ENCODE results near the gene ECSCR. TPM values are rescaled to one million over a fixed set of nuclear protein-coding genes. Genes with fewer than 3 reads are reported as not detected.
"Not testable (repeated sequence)": the region's sequence is repeated elsewhere in the genome, so short reads cannot be mapped to it uniquely, and the experiment has no call there.

ECSCR gene
- total and polyA plus RNA-seq, 2 donors (not counting 3 experiments of a cell fraction or from before 2014, with no cell fraction given), result 365 to 1,085 TPM

- H3K36me3 ChIP-seq (ENCODE audit: control insufficient read depth in 2 of 2, extremely low read depth in 1 of 2, insufficient read depth in 2 of 2, low read length in 2 of 2); H3K4me1 ChIP-seq (ENCODE audit: control insufficient read depth, extremely low read depth, insufficient read depth, low read length); H3K9ac ChIP-seq (replicated peaks; ENCODE audit: extremely low read depth, insufficient read depth, low read length); H3K4me2 ChIP-seq (ENCODE audit: insufficient read depth, low read length); H3K9me3 ChIP-seq (replicated peaks; ENCODE audit: control insufficient read depth, insufficient read depth, low read length); H4K20me1 ChIP-seq (replicated peaks; ENCODE audit: control insufficient read depth, extremely low read depth, insufficient read depth, low read length); POLR2A ChIA-PET; H3K79me2 ChIP-seq (ENCODE audit: control insufficient read depth, insufficient read depth, low read length); H3K4me3 ChIP-seq (replicated peaks in 1 of 3; ENCODE audit: insufficient read depth in 1 of 3, low read depth in 1 of 3, low read length in 3 of 3); H3K27me3 ChIP-seq (ENCODE audit: control insufficient read depth in 2 of 2, insufficient read depth in 2 of 2, low read length in 2 of 2); H3K27ac ChIP-seq (ENCODE audit: insufficient read depth, low read depth, low read length); intact Hi-C loops (cut with micrococcal nuclease); FAIRE-seq; H2AFZ ChIP-seq (ENCODE audit: low read depth, low read length); BruUV-seq (replicated peaks); H3K9me1 ChIP-seq (replicated peaks; ENCODE audit: control insufficient read depth, extremely low read depth, insufficient read depth, low read length); dilution Hi-C loops (cut with MboI; ENCODE audit: extremely low pct_ligation_motif_present, low sequenced_read_pairs); DNase-seq (ENCODE audit: low read depth, low spot score): not testable (repeated sequence)
- CTCF ChIA-PET, result interaction anchor here (0.6 to 1.8 kb wide), 3 partner anchors 10 to 82 kb away, joined by 3 to 5 read pairs (median 5); no protein-coding TSS in a partner anchor
Measured at GRCh38 chr5:139503879-139504278, 41.3 kb upstream of the ECSCR start.

DNA sequence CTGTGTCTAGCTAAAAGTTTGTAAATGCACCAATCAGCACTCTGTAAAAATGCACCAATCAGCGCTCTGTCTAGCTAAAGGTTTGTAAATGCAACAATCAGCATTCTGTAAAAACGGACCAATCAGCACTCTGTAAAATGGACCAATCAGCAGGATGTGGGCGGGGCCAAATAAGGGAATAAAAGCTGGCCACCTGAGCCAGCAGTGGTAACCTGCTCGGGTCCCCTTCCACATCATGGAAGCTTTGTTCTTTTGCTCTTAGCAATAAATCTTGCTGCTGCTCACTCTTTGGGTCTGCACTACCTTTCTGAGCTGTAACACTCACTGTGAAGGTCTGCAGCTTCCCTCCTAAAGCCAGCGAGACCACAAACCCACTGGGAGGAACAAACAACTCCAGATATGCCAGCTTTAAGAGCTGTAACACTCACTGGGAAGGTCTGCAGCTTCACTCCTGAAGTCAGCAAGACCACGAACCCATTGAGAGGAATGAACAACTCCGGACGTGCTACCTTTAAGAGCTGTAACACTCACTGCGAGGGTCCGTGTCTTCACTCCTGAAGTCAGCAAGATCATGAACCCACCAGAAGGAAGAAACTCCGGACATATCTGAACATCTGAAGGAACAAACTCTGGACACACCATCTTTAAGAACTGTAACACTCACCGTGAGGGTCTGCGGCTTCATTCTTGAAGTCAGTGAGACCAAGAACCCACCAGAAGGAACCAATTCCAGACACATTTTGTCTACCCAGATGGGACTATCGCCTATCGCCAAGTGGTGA, 40.7 kb upstream of the ECSCR start:
- H3K27ac ChIP-seq (ENCODE audit: insufficient read depth, low read depth, low read length); H2AFZ ChIP-seq (ENCODE audit: low read depth, low read length); H3K4me3 ChIP-seq (replicated peaks in 1 of 3; ENCODE audit: insufficient read depth in 1 of 3, low read depth in 1 of 3, low read length in 3 of 3); POLR2A ChIA-PET; H3K9ac ChIP-seq (replicated peaks; ENCODE audit: extremely low read depth, insufficient read depth, low read length); H4K20me1 ChIP-seq (replicated peaks; ENCODE audit: control insufficient read depth, extremely low read depth, insufficient read depth, low read length); BruUV-seq (replicated peaks); H3K9me1 ChIP-seq (replicated peaks; ENCODE audit: control insufficient read depth, extremely low read depth, insufficient read depth, low read length); H3K27me3 ChIP-seq (ENCODE audit: control insufficient read depth in 2 of 2, insufficient read depth in 2 of 2, low read length in 2 of 2); H3K79me2 ChIP-seq (ENCODE audit: control insufficient read depth, insufficient read depth, low read length); H3K9me3 ChIP-seq (replicated peaks; ENCODE audit: control insufficient read depth, insufficient read depth, low read length); H3K4me2 ChIP-seq (ENCODE audit: insufficient read depth, low read length); FAIRE-seq; intact Hi-C loops (cut with micrococcal nuclease); H3K4me1 ChIP-seq (ENCODE audit: control insufficient read depth, extremely low read depth, insufficient read depth, low read length); dilution Hi-C loops (cut with MboI; ENCODE audit: extremely low pct_ligation_motif_present, low sequenced_read_pairs); DNase-seq (ENCODE audit: low read depth, low spot score); H3K36me3 ChIP-seq (ENCODE audit: control insufficient read depth in 2 of 2, extremely low read depth in 1 of 2, insufficient read depth in 2 of 2, low read length in 2 of 2): not testable (repeated sequence)
- CTCF ChIA-PET, result interaction anchor here (0.6 to 1.8 kb wide), 5 partner anchors 10 to 81 kb away, joined by 3 to 6 read pairs (median 5); no protein-coding TSS in a partner anchor
